Measurements from ENCODE around the gene CYFIP2. TPM values are rescaled to one million over a fixed set of nuclear protein-coding genes. Genes with fewer than 3 reads are reported as not detected.

The CYFIP2 gene
- total and polyA plus RNA-seq, 2 of the 13 experiments (the other 11 are each of a cell fraction or from before 2014, with no cell fraction given), result 22.6 to 30.3 TPM

DNA sequence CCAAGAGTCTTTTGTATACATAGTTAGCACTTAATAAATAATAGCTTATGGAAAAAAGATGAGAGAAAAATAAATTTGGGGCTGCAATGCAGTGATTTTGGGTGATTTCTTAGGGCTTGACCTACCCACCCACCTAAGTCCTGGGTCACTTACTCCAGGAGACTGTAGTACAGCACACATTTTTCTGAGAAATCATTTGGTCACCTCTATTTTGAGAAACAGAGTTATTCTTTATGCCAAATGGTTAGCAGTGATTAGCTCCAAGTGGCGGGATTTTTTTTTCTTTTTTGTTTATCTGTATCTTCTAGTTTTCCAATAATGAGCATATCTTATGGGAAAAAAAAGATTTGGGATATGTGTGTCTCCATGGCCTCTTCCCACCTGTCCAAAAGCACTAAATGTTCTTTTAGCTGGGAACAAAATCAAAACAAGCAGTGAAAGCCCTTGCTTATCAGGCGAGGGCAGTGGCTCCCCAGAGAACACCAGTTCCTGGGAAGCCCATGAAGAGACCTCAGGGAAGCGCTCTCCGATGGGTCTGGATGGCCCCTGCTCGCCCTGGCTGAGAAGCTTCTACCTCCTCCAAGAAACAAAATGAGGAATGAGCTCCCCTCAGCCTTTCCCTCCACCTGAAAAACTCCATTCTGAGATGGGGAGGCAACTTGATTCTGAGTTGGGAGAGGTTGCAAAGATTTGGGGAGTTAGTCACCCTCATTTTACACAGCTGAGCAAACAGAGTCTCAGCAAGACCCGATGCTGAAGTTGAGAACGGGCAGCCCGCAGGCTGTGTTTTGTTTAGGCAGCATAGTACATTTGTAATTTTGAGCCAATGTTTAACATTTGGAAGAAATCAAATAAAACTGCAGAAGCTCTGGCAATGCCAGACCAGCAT lies 69.9 kb downstream of the CYFIP2 start:
- H3K4me1 ChIP-seq (ENCODE audit: insufficient read depth, low read length), result peaks cover 14% of the 10 kb centered on the region
- intact Hi-C loops (cut with micrococcal nuclease; ENCODE audit: unreplicated experiment) (no loop called here), in situ Hi-C loops (cut with HindIII; ENCODE audit: extremely low pct_ligation_motif_present, low pct_unique_long_range_greater_than_20kb) (loop anchor here (25.0 kb wide), 1 partner anchor 402 kb away; the partner anchor contains the start of genes LSM11 and THG1L)
- no peak overlapping the region for H3K9ac ChIP-seq (ENCODE audit: insufficient read depth, low read depth, low read length)
- FAIRE-seq (no peak), DNase-seq (ENCODE audit: low spot score) (no peak), ATAC-seq (peak; percentile 55)
- H4K20me1 ChIP-seq (ENCODE audit: insufficient read depth, low read length), result no peaks in the 10 kb centered on the region
- CTCF ChIA-PET (ENCODE audit: low intra/inter-chr PET ratio, low total read pairs), result no interaction called here
- no peaks in the 10 kb centered on the region for H3K79me2 ChIP-seq (ENCODE audit: insufficient read depth, low read length)
- H3K9me3 ChIP-seq (ENCODE audit: low read length), result no peaks in the 10 kb centered on the region
- H3K27me3 ChIP-seq (ENCODE audit: control insufficient read depth in 1 of 2, insufficient read depth in 2 of 2, low read length in 2 of 2), result no peaks in the 10 kb centered on the region
- peak overlapping the region; percentile 14 for H3K4me2 ChIP-seq (ENCODE audit: low read depth, low read length)
- H3K4me3 ChIP-seq (replicated peaks in 1 of 3; ENCODE audit: insufficient read depth in 1 of 3, low read depth in 2 of 3, low read length in 3 of 3), result no peak overlapping the region
- WGBS (ENCODE audit: low lambda C conversion rate), result 70% methylated on average over 5 of the region's 8 CpGs
- peak overlapping the region; percentile 35 for H3K27ac ChIP-seq (ENCODE audit: extremely low read length, insufficient read depth, low read length)
- peaks cover 2 to 18% of the 10 kb centered on the region in 2 experiments; a peak in 3 of 5 replicates for H3K36me3 ChIP-seq (replicated peaks in 1 of 2; ENCODE audit: control insufficient read depth in 1 of 2, insufficient read depth in 2 of 2, low read length in 2 of 2)
- no TSS peak for BruUV-seq (replicated peaks)
- H2AFZ ChIP-seq (ENCODE audit: low read length), result no peak overlapping the region
- POLR2A ChIA-PET, result no interaction called here
- no peak for TF ChIP-seq ZNF501 (CRISPR knock-in tag; IDR thresholded peaks at IDR 0.05)
- TF ChIP-seq, protein P1, sequence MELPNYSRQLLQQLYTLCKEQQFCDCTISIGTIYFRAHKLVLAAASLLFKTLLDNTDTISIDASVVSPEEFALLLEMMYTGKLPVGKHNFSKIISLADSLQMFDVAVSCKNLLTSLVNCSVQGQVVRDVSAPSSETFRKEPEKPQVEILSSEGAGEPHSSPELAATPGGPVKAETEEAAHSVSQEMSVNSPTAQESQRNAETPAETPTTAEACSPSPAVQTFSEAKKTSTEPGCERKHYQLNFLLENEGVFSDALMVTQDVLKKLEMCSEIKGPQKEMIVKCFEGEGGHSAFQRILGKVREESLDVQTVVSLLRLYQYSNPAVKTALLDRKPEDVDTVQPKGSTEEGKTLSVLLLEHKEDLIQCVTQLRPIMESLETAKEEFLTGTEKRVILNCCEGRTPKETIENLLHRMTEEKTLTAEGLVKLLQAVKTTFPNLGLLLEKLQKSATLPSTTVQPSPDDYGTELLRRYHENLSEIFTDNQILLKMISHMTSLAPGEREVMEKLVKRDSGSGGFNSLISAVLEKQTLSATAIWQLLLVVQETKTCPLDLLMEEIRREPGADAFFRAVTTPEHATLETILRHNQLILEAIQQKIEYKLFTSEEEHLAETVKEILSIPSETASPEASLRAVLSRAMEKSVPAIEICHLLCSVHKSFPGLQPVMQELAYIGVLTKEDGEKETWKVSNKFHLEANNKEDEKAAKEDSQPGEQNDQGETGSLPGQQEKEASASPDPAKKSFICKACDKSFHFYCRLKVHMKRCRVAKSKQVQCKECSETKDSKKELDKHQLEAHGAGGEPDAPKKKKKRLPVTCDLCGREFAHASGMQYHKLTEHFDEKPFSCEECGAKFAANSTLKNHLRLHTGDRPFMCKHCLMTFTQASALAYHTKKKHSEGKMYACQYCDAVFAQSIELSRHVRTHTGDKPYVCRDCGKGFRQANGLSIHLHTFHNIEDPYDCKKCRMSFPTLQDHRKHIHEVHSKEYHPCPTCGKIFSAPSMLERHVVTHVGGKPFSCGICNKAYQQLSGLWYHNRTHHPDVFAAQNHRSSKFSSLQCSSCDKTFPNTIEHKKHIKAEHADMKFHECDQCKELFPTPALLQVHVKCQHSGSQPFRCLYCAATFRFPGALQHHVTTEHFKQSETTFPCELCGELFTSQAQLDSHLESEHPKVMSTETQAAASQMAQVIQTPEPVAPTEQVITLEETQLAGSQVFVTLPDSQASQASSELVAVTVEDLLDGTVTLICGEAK (IDR thresholded peaks at IDR 0.05), result no peak
- TF ChIP-seq, protein P1 (CRISPR knock-in tag; IDR thresholded peaks at IDR 0.05), result no peak
- TF ChIP-seq, protein P2, sequence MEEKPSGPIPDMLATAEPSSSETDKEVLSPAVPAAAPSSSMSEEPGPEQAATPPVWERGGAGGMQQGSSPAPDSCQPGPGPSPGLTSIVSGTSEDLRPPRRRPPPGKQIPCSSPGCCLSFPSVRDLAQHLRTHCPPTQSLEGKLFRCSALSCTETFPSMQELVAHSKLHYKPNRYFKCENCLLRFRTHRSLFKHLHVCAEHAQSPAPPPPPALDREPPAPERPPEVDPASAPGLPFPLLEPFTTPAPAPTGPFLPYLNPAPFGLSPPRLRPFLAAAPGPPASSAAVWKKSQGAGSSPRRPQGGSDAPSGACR (CRISPR knock-in tag; IDR thresholded peaks at IDR 0.05), result no peak
- TF ChIP-seq, protein P3, sequence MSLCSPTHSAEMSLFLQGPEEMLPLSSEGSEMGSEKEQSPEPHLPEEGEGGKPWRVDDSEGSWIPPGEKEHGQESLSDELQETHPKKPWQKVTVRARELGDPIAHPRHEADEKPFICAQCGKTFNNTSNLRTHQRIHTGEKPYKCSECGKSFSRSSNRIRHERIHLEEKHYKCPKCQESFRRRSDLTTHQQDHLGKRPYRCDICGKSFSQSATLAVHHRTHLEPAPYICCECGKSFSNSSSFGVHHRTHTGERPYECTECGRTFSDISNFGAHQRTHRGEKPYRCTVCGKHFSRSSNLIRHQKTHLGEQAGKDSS (CRISPR knock-in tag; IDR thresholded peaks at IDR 0.05; ENCODE audit: borderline replicate concordance, low read depth), result no peak
- TF ChIP-seq ZNF549 (CRISPR knock-in tag; IDR thresholded peaks at IDR 0.05), result no peak
